Measurements from ENCODE around the gene GLS.

Gene GLS

DNA sequence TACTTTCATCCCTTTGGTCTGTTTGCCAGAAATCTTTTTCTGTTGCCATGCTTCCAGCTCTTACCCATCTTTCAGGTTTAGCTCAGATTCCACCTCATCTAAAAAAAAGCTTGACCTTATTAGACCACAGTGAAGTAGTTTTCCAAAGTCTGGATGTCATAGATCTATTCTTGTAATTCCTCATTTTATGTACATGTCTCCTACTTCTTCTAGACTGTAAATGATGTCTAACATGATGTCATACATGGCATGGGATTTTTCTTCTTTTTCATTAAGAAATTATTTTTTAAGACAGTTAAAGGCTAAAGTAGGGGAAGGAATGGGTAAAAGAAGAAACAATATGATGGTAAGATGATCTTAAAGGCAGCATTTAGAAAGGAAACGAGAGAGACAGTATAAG, 11.3 kb downstream of the GLS start:
- Histone ChIP-seq H3K9ac (ENCODE audit: low read depth, low read length, poor library complexity, severe bottlenecking) (no peak overlapping the region), H2AFZ (ENCODE audit: low read length) (no peak overlapping the region), H3K27me3 (ENCODE audit: insufficient read depth, low read length, poor library complexity, severe bottlenecking) (no peaks in the 10 kb centered on the region), H3K36me3 (ENCODE audit: insufficient read depth, low read length) (peaks cover 29% of the 10 kb centered on the region), H3F3A (ENCODE audit: low read depth) (0 out of 2 replicates have a peak, but pooled peaks cover 3% of the 10 kb centered on the region), H3K9me2 (replicated peaks; ENCODE audit: low read depth, low read length) (no peaks in the 10 kb centered on the region), H3K9me3 (ENCODE audit: insufficient read depth, low read depth, low read length) (no peaks in the 10 kb centered on the region), H3K4me1 (ENCODE audit: insufficient read depth, low read length, poor library complexity, severe bottlenecking) (peaks cover 50% of the 10 kb centered on the region), H3K4me2 (ENCODE audit: low read depth, low read length, poor library complexity, severe bottlenecking) (peak overlapping the region; percentile 32), H4K20me1 (ENCODE audit: insufficient read depth, low read length, poor library complexity, severe bottlenecking) (peaks cover 85% of the 10 kb centered on the region), H3K4me3 (ENCODE audit: low read length, poor library complexity, severe bottlenecking) (no peak overlapping the region), H3K79me2 (ENCODE audit: insufficient read depth, low read length) (peaks cover 85% of the 10 kb centered on the region)
- TF ChIP-seq EZH2phosphoT487 (IDR thresholded peaks at IDR 0.05; ENCODE audit: borderline replicate concordance) (no peak), CTCF (conservative IDR thresholded peaks at IDR 0.05; ENCODE audit: low read length) (no peak)

GRCh38 chr2:190893157-190893556, 12.5 kb downstream of the GLS start:
- no peak for TF ChIP-seq CTCF (conservative IDR thresholded peaks at IDR 0.05; ENCODE audit: low read length)
- TF ChIP-seq EZH2phosphoT487 (IDR thresholded peaks at IDR 0.05; ENCODE audit: borderline replicate concordance): no peak
- H2AFZ ChIP-seq (ENCODE audit: low read length): no peak overlapping the region
- H3F3A ChIP-seq (ENCODE audit: low read depth): no peaks in the 10 kb centered on the region
- H3K79me2 ChIP-seq (ENCODE audit: insufficient read depth, low read length): peaks cover 73% of the 10 kb centered on the region
- peaks cover 37% of the 10 kb centered on the region for H3K4me1 ChIP-seq (ENCODE audit: insufficient read depth, low read length, poor library complexity, severe bottlenecking)
- no peak overlapping the region for H3K9ac ChIP-seq (ENCODE audit: low read depth, low read length, poor library complexity, severe bottlenecking)
- no peaks in the 10 kb centered on the region for H3K9me2 ChIP-seq (replicated peaks; ENCODE audit: low read depth, low read length)
- H4K20me1 ChIP-seq (ENCODE audit: insufficient read depth, low read length, poor library complexity, severe bottlenecking): peaks cover 73% of the 10 kb centered on the region
- H3K4me2 ChIP-seq (ENCODE audit: low read depth, low read length, poor library complexity, severe bottlenecking): peak overlapping the region; percentile 32
- no peaks in the 10 kb centered on the region for H3K27me3 ChIP-seq (ENCODE audit: insufficient read depth, low read length, poor library complexity, severe bottlenecking)
- no peaks in the 10 kb centered on the region for H3K9me3 ChIP-seq (ENCODE audit: insufficient read depth, low read depth, low read length)
- H3K4me3 ChIP-seq (ENCODE audit: low read length, poor library complexity, severe bottlenecking): no peak overlapping the region
- peaks cover 40% of the 10 kb centered on the region for H3K36me3 ChIP-seq (ENCODE audit: insufficient read depth, low read length)

GRCh38 chr2:190896477-190896876, 15.9 kb downstream of the GLS start:
- H3K4me2 ChIP-seq (ENCODE audit: low read depth, low read length, poor library complexity, severe bottlenecking): no peak overlapping the region
- TF ChIP-seq CTCF (conservative IDR thresholded peaks at IDR 0.05; ENCODE audit: low read length): no peak
- TF ChIP-seq EZH2phosphoT487 (IDR thresholded peaks at IDR 0.05; ENCODE audit: borderline replicate concordance): no peak
- H3K9me2 ChIP-seq (replicated peaks; ENCODE audit: low read depth, low read length): no peaks in the 10 kb centered on the region
- H3K9ac ChIP-seq (ENCODE audit: low read depth, low read length, poor library complexity, severe bottlenecking): no peak overlapping the region
- H3K27me3 ChIP-seq (ENCODE audit: insufficient read depth, low read length, poor library complexity, severe bottlenecking): no peaks in the 10 kb centered on the region
- H3K4me1 ChIP-seq (ENCODE audit: insufficient read depth, low read length, poor library complexity, severe bottlenecking): peaks cover 12% of the 10 kb centered on the region
- H3K4me3 ChIP-seq (ENCODE audit: low read length, poor library complexity, severe bottlenecking): no peak overlapping the region
- H2AFZ ChIP-seq (ENCODE audit: low read length): no peak overlapping the region
- no peaks in the 10 kb centered on the region for H3K9me3 ChIP-seq (ENCODE audit: insufficient read depth, low read depth, low read length)
- H3F3A ChIP-seq (ENCODE audit: low read depth): no peaks in the 10 kb centered on the region
- H3K36me3 ChIP-seq (ENCODE audit: insufficient read depth, low read length): peaks cover 47% of the 10 kb centered on the region
- peaks cover 40% of the 10 kb centered on the region for H3K79me2 ChIP-seq (ENCODE audit: insufficient read depth, low read length)
- H4K20me1 ChIP-seq (ENCODE audit: insufficient read depth, low read length, poor library complexity, severe bottlenecking): peaks cover 44% of the 10 kb centered on the region

Data from Loucy (cell line).